Ureter (tissue), 1 donor: Measurements from ENCODE around the gene PRRG2. TPM values are rescaled to one million over a fixed set of nuclear protein-coding genes. Genes with fewer than 3 reads are reported as not detected.
A peak's percentile ranks its signal among the peaks of the same experiment; 100 is the strongest.

Source experiments
- DNase-seq: peaks from one replicate; pipeline ENCODE4 v3.0.0-alpha.2; 2020; ENCODE audit warnings: low spot score
- total RNA-seq: library from RNA; stranded (reverse); gene quantifications from one replicate; pipeline ENCODE4 v1.2.4, GENCODE V29; 2023
- donor health status: DM: yes; HTN: yes; CAD: no.

The PRRG2 gene
- total RNA-seq, 1 donor from 2014 or later: 13.2 TPM

DNA sequence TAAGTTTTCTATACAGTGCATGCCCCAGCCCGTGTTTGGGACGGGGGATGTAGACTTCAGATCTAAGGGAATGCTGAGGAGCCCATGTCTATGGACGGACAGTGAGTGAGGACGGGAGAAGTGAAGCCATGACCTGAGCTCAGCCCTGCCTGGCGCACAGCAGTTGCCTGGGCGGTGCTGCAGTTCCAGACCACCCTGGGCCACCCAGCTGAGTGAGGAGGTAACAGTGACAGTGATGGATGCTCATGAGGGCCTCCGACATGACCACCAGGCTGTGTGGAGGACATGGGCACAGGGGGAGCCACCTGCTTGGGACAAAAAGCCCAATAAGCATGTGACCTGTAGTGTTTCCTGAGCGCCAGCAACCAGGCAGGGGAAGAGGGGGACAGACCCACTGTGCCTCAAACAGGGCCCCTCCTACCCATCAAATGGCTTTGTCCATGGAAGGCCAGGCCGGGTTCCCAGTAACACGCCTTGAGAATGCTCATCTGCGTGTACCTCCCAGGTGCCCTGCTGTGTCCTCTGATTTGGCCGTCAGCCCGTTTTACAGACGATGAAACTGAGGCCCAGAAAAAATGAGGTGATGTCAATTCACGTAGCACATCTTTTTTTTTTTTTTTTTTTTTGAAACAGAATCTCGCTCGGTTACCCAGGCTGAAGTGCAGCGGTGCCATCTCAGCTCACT lies 23.3 kb upstream of the PRRG2 start:
- no peak for DNase-seq

DNA sequence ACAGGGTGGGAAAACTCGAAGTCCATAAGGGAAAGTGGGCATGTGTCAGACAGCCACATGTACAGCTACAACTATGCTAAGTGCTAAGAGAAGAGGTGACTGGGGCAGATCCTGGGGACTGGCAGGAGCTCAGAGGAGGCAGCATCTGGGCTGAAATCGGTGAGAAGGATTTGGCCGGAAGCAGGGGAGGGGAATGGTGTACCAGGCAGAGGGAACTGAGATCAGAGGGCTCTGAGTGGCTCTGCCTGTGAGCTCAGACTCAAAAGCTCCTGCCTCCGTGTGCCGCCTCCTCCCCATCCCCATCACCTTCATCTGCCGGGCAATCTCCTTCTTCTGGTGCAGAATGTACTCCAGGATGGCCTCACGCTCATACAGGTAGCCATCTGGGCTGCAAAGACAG lies 22.5 kb upstream of the PRRG2 start:
- no peak for DNase-seq

DNA sequence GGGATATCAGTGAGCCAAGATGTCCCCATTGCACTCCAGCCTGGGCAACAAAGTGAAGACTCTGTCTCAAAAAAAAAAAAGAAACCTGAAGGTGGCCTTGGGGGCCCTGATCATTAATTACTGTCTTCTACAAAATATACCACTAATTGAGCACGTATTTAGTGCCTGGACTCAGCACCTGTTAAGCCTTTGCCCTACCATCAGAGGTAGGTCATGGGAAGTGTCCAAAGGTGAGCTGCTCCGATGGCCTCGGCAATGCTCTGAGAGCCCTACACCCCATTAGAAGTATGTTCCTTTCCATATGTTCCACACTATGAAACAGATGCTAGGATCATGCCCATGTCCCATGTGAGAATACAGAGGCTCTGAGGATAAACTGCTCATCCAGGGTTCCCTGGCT lies 21.7 kb upstream of the PRRG2 start:
- no peak for DNase-seq

DNA sequence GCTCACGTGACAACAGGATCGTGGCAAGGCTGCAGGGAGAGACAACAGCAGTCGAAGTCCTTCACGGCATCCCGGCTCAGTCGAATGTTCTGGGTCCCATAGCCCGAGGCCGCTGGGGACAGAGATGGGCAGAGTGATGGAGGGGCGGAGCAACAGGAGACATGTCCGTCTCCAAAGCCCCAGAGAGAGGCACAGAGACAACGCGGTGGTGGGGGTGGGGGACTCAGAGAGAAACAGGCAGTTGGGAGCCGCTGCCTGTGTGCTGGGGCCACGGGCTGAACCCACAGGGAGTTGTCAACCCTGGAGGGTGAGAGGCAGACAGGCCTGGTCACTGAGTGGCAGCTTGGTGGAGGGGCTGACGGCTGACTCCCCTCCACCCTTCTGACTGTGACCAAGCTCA lies 21.2 kb upstream of the PRRG2 start:
- no peak for DNase-seq

DNA sequence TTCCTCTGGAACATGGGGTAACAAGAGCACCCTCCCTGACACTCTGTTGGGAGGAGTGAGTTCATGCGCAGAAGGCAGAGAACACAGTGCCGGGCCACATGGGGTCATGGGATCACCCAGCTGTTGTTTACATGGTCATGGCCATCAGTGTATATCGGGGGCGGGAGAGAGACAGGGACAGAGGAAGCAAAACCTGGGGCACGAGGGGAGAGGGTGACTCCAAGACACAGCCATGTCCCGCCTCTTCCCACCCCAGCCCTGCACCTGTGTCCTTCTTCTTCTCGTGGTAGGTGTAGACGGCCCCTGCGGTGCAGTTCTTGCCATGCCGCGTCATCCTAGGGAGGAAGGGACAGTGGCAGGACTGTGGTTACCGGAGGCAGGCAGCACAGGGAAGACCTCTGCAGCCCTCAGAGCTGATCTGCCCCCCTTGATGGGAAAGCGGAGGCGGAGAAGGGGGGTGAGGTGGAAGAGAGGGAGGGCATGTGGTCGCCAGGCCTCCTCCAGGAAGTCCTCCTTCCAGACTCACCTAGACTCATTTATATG lies 20.7 kb upstream of the PRRG2 start:
- no peak for DNase-seq

DNA sequence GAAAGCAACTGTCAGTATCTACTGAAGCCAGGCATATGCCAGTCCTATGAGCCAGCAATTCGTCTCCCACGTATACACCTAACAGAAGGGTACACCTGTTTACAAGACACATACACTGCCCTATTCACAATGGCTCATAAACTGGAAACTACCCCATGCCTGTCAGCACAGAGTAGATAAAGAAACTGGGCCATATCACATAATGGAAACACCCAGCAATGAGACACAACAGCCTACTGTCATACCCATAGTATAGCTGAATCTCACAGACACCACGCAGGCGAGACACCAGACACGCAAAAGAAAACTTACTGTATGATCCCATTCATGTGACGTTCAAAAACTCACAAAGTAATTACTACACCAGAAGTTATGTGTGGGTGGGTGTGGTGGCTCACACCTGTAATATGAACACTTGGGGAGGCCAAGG lies 16.5 kb upstream of the PRRG2 start:
- no peak for DNase-seq

DNA sequence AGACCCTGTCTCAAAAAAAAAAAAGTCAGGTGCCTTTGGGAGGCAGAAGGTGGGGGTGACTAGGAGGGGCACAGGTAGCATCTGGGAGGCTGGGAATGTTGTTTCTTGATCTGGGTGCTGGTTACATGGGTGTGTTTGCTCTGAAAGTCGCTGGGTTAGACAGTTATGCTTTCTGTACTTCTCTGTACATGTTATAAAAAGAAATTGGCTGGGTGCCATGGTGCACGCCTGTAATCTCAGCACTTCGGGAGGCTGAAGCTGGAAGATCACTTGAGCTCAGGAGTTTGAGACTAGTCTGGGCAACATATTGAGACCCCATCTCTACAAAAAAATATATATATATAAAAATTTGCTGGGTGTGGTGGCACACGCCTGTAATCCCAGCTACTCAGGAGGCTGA lies 15.9 kb upstream of the PRRG2 start:
- no peak for DNase-seq

DNA sequence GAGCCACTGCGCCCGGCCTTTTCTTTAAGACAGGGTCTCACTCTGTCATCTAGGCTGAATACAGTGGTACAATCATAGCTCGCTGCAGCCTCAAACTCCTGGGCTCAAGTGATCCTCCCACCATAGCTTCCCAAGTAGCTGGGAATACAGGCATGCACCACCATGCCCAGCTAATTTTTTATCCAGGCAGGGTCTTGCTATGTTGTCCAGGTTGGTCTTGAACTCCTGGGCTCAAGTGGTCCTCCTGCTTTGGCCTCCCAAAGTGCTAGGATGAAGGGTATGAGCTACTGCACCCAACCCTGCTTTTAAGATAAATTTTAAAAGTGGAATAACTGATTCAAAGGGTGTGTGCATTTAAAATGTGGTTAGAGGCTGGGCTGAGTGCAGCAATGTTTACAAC lies 14.8 kb upstream of the PRRG2 start:
- DNase-seq: no peak

DNA sequence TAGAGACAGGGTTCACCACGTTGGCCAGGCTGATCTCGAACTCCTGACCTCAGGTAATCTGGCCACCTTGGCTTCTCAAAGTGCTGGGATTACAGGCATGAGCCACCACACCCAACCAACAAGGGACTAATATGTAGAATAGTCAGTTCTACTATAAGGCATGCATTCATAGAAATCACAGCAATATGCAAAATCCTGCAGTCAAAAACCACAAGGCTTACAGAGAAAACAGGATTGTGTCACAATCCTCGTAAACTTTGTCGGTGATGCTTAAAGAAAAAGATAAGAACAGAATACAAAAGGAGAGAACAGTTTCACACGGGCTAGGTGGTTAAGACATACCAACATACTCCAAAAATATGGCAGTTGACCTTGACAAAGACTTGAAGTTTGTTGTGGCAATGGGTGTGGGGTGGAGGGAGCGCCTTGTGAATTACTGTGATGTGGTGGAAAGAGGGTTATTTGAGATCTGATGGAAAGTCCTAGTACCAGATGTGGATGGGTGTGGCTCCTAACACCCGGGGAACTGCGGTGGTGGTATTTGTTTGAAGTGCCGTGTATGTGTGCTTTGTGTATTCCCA lies 13.2 kb upstream of the PRRG2 start:
- no peak for DNase-seq

DNA sequence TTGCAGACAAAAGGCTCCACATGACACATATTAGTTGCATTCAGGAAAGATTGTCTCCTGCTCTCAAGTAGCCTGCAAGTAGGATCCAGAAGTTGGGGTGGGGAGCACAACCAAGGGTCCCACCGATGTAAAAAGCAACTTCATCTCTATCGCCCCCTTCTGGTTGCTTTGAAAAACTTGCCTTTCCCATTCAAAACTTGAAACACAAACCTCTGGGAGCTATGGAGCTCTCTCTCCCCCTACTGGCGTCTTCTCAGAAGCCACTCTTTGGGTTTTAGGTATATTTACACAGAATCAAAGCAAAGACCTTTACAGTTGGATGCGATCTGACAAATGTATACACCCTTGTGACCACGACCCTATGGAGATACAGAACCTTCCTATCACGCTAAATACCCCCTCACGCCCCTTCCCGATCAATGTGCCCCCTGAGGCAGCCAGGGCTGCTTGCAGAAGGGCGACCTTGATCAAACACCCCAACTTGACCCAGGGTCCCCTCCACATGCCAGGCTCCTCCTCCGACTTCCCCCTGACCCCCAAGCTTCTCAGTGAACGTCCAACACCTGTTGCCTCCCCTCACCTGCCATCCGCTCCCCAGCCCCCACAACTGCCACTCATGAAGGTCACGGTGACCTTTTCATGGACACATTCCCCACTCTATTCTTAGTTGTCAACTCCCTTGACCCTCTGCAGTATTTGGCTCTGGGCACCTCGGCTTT lies 10.8 kb upstream of the PRRG2 start:
- DNase-seq: no peak

DNA sequence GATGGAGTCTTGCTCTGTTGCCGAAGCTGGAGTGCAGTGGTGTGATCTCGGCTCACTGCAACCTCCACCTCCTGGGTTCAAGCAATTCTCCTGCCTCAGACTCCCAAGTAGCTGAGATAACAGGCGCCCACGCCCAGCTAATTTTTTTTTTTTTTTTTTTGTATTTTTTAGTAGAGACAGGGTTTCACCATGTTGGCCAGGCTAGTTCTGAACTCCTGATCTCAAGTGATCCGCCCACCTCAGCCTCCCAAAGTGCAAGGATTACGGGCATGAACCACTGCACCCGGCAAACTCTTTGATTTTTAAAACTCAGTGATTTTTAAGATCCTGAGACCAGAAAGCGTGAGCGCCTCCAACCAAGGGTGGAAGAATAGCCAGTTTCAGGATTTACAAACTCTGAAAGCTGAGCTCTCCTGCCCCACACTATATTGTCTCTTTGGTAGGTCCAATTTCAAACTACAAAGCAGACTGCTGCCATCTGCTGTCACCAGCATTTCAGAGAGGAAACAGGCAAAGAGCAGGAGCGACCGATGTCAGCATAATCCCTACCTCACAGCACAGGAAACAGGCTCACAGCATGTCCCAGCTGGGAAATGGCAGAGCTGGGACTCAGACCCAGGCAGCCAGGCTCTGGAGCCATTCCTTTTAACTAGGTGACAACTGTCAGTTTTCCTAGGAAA lies 10.0 kb upstream of the PRRG2 start:
- DNase-seq: no peak

DNA sequence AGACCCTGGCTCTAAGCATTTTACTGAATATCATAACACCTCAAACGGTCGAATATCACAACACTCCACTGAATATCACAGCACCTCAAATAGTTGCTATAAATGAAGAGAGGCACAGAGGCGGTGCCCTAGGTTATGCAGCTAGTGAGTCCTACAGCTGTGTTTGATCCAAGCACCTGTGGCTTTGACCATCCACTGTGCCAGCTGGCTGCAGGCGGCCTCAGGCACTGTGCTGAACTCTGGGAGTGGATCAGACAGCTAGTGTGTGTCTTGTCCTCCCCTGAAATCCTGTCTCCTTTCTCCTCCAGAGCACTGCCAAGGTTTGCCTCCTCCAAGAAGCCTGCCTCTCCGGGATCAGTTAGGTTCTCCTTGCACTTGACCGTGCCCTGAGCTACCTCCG lies 8.1 kb upstream of the PRRG2 start:
- no peak for DNase-seq

DNA sequence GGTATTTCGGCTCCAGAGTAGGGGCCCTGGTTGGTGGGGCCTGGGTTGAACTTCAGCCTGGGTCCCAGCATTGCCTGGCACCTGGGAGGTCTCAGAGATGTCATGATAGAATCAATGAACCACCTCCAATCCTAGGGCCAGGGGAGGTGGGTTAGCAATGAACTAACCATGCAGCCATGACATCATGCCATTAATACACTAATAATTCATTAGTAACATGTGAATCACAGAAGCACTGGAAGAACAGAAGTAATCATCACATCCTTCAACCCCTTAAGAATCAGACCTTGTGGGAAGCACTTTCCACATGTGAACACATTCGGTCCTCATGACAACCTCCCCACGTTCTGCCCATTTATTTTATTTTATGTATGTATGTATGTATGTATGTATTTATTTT lies 7.7 kb upstream of the PRRG2 start:
- DNase-seq: no peak

DNA sequence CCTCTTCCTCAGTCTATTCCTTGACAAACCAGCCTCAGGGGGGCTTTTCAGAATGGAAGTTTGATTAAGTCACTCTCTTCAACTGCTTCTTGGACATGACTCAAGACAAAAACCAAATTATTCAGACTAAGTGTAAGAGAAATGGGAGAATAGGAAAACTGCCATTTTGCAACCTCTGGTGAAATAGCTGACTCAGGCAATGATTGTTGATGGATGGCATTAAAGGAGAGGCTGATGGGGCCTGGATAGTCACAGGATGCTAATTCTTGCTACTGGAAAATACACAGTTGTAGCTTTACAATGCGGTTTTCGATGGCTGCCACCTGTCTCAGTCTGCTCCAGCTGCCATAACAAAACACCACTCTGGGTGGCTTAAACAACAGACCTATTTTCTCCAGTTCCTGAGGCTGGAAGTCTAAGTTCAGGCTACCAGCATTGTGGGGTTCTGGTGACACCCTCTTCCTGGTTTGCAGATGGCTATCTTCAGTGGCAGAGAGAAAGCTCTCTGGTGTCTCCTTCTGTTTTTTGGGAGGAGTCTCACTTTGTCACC lies 6.8 kb upstream of the PRRG2 start:
- no peak for DNase-seq

DNA sequence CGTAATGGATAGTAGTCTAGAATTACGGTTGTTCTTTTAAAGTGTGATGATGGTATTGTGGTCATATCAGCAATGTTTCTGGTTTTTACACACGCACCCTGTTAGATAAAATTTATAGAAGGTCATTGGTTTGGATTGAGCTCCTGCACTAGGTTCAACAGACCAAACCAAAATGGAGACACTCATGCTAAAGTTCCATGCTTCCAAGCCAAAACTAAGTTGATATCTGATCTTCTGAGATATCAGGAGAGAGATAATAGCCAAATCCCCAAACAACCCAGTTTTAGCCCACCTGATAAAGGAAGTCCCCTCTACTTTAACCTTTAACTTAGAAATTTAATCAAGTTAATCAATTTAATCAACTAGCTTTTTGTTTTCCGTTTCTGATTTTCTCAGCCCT lies 1.9 kb upstream of the PRRG2 start:
- no peak for DNase-seq

DNA sequence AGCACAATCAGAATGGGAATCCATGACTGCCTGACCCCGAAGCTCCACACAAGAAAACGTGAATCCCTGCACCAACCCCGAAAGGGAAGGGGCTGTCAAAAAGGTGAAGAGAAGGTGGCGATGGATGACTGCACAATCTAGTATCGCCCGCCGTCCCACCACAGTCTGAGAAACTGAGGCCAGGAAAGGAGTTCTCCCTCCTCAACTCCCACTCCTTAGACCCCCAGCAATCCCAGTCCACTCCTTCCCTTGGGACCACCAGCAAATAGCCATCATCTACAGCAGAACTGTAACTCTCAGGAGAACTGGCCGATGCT lies 1.2 kb upstream of the PRRG2 start:
- no peak for DNase-seq

DNA sequence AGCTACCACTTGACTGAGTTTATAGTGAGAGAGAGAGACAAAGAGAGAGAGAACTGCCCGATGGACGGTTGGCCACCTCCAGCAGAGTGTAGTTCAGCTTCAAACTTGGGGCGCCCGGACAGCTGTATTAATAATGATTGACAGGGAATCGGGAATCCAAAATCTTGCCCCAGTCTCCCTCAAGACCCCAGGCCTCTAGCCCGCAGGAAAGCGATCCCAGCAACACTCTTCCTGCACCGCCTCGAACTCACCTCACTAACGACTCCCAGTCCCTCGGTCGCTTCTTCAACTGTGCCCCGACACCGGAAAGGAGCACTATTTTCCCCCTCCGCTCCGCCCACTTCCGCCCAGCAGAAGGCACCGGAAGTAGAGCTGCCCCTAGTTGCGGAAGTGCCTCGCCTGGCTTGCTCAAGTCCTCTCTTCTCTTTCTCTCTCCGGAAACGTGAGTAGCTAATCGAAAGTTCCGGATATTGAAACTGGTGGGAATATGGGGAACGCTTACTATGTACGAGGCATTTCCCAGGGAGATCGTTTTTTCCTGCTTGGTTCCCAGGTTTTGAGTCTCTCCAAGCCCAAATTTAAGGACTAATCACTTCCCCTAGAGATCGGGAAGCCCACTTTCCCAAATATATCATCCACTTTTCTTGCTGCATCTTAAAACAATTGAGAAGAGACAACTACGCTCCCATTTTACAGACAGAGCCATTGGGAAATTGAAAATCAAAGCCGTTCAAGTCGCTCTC lies 681 bp upstream of the PRRG2 start, which contains the start of gene NOSIP:
Gene NOSIP (minus strand): TSS at position 293 of the 743 bp plus-strand sequence. CDS start 19,865 bp downstream, outside the sequence.
- DNase-seq: peak; percentile 96

DNA sequence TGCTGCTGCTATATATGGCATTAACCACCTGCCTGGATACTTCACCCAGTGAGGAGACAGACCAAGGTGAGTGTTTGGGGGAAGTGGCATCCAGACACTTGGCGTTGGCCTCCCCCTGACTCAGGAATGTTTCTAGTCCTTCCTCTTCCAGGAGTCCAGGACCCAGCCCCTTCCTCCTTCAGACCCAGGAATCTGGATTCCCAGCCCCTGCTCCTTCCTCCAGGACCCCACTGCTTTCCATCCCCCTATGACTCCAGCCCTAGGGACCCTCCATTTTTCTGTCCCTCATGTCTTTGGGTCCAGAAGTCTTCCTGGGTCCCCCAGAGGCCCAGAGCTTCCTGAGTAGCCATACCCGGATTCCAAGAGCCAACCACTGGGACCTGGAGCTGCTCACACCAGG lies 2.1 kb downstream of the PRRG2 start:
- no peak for DNase-seq

DNA sequence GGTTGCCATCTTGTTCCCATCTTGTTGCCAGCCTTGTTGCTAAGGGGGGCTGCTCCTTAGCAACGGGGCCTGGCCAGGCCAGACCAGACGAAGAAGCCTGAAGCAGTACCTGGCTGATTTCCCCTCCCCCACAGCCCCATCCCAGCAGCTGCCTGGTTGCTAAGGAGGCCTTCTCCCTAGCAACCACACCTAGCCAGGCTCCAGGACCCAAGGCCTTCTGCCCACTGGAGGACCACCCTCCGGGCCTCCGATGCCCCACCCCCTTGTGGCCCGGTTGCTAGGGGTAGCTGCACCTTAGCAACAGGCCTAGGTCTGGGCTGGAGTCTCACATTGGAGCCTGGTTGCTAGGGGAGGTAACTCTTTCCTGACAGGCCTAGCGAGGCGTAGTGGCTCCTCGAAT lies 3.9 kb downstream of the PRRG2 start:
- no peak for DNase-seq

DNA sequence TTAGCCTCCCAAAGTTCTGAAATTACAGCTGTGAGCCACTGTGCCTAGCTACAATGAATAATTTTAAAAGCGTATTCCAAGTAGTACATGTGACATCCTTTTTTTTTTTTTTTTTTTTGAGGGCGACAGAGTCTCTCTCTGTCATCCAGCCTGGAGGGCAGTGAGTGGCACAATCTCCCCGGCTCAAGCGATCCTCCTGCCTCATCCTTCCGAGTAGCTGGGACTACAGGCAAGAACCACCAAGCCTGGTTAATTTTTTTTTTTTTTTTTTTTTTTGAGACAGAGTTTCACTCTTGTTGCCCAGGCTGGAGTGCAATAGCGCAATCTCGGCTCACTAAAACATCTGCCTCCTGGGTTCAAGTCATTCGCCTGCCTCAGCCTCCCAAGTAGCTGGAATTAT lies 6.1 kb downstream of the PRRG2 start:
- no peak for DNase-seq

DNA sequence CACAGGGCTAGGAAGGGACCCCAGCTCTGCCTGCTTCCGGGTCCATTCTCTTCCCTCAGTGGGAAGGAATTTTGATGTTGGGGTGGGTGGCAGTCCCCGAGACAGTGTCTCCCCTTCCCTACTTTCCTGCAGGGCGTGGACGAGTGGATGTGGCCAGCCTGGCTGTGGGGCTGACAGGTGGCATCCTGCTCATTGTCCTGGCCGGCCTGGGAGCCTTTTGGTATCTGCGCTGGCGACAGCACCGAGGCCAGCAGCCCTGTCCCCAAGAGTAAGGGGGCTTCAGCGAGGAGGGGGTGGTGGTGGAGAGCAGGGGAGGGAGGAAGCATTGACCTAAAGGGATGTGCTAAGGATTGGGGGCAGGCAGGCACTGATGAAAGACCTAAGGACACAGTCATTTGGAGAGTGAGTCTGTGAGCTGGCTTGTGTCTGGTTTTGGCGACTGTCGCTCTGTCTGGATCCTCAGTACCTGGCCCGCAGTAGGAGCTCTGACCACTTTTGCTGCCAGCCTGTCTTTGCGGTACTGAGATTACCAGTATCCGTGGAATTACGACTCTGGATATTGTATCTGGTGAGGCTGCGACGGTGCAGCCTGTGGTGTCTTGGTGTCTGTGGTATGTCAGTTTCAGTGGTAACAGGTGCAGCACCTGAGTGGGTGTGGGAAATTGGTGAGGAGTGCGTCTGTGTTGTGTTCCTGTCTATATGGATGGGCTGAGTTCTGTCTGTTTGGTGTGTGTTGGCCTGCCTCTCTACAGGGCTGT lies 7.4 kb downstream of the PRRG2 start:
- no peak for DNase-seq
